HG03432 (cell line): ENCODE results near the gene B4GALT6.
A peak's percentile ranks its signal among the peaks of the same experiment; 100 is the strongest.

Source experiments
- ATAC-seq: cut with Tn5 transposase; IDR thresholded peaks from one replicate; pipeline ENCODE4 v1.9.1; 2021; ENCODE audit warnings: mild to moderate bottlenecking, moderate library complexity; ENCODE audit not compliant: unreplicated experiment

Gene B4GALT6

GRCh38 chr18:31694297-31694696 is 9.9 kb upstream of the B4GALT6 start:
- no peak for ATAC-seq

GRCh38 chr18:31688606-31689005 is 4.2 kb upstream of the B4GALT6 start:
- ATAC-seq = no peak

GRCh38 chr18:31686986-31687928 is 2.9 kb upstream of the B4GALT6 start:
- no peak for ATAC-seq

GRCh38 chr18:31686572-31686971 is 2.2 kb upstream of the B4GALT6 start:
- ATAC-seq = no peak

GRCh38 chr18:31685097-31686082 is 1.0 kb upstream of the B4GALT6 start:
- ATAC-seq = peak; percentile 77

GRCh38 chr18:31683968-31684278 is 458 bp downstream of the B4GALT6 start:
- ATAC-seq = no peak

- ATAC-seq = no peak
Measured at GRCh38 chr18:31683106-31683505, 1.3 kb downstream of the B4GALT6 start.

- no peak for ATAC-seq
Measured at GRCh38 chr18:31680831-31681568, 3.4 kb downstream of the B4GALT6 start.

GRCh38 chr18:31680433-31680811 is 4.0 kb downstream of the B4GALT6 start:
- no peak for ATAC-seq

- no peak for ATAC-seq
Measured at GRCh38 chr18:31679791-31680432, 4.5 kb downstream of the B4GALT6 start.

GRCh38 chr18:31679133-31679742 is 5.1 kb downstream of the B4GALT6 start:
- ATAC-seq = no peak

- no peak for ATAC-seq
Measured at GRCh38 chr18:31678425-31678824, 6.0 kb downstream of the B4GALT6 start.

GRCh38 chr18:31677592-31677991 is 6.8 kb downstream of the B4GALT6 start:
- peak; percentile 32 for ATAC-seq

- ATAC-seq = no peak
Measured at GRCh38 chr18:31675404-31675803, 9.0 kb downstream of the B4GALT6 start.

GRCh38 chr18:31672628-31673135 is 11.7 kb downstream of the B4GALT6 start:
- no peak for ATAC-seq

- no peak for ATAC-seq
Measured at GRCh38 chr18:31671951-31672350, 12.4 kb downstream of the B4GALT6 start.

GRCh38 chr18:31669541-31669940 is 14.8 kb downstream of the B4GALT6 start:
- ATAC-seq = no peak

- no peak for ATAC-seq
Measured at GRCh38 chr18:31667185-31667584, 17.2 kb downstream of the B4GALT6 start.

- ATAC-seq = no peak
Measured at GRCh38 chr18:31666055-31666454, 18.3 kb downstream of the B4GALT6 start.

GRCh38 chr18:31664101-31664500 is 20.3 kb downstream of the B4GALT6 start:
- no peak for ATAC-seq
